ENCODE data around the gene ADH5. TPM values are rescaled to one million over a fixed set of nuclear protein-coding genes. Genes with fewer than 3 reads are reported as not detected.
"Not testable (repeated sequence)": the region's sequence is repeated elsewhere in the genome, so short reads cannot be mapped to it uniquely, and the experiment has no call there.

The ADH5 gene
- total and polyA plus RNA-seq, 4 experiments from 2014 or later: 75.6 to 171 (median 111) TPM

DNA sequence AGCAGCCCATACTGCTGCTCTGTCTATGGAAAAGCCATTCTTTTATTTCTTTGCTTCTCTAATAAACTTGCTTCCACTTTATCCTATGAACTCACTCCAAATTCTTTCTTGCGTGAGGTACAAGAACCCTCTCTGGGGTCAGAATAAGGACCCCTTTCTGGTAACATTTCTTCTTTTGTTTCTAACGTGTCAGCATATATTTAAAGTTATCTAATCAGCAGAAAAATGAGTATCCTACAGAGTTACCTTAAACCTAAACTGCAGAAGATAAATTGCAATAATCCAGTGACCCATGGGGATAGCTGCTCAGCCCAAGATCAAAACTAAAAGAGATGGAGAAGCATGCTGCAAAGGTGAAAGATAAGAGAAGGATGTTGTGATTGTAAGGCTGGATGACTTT, 4.0 kb downstream of the ADH5 start:
- H3K36me3 ChIP-seq (ENCODE audit: insufficient read depth, low read length): peaks cover 45% of the 10 kb centered on the region
- peaks cover 34 to 71% of the 10 kb centered on the region in 2 donors for H3K36me3 Mint-ChIP-seq
- no peak for DNase-seq
- ChIA-PET CTCF (ENCODE audit: partially characterized antibody) (interaction anchor here (5.5 kb wide), 1 partner anchor 90 kb away, joined by 40 read pairs; the partner anchor contains the start of gene METAP1), POLR2A (ENCODE audit: partially characterized antibody) (no interaction called here)
- H3K4me3 Mint-ChIP-seq: no peak overlapping the region
- peaks cover 20% of the 10 kb centered on the region for H3K4me1 ChIP-seq (ENCODE audit: insufficient read depth, low read length)
- H3K27me3 ChIP-seq (ENCODE audit: insufficient read depth, low read length): no peaks in the 10 kb centered on the region
- no peaks in the 10 kb centered on the region for H3K9me3 Mint-ChIP-seq
- no peak overlapping the region for H3K27ac ChIP-seq (ENCODE audit: low read depth, low read length)
- intact Hi-C loops (cut with micrococcal nuclease): no loop called here
- no peaks in the 10 kb centered on the region for H3K27me3 Mint-ChIP-seq
- H3K9me3 ChIP-seq (ENCODE audit: control insufficient read depth in 1 of 2, low read length in 2 of 2): no peaks in the 10 kb centered on the region
- peaks cover 27 to 54% (median 40%) of the 10 kb centered on the region in 4 donors for H3K4me1 Mint-ChIP-seq
- H3K4me3 ChIP-seq (ENCODE audit: low read length in 2 of 2): no peak overlapping the region
- peak overlapping the region in 3 of 7 donors; percentile 42 to 69 (median 46) for H3K27ac Mint-ChIP-seq

DNA sequence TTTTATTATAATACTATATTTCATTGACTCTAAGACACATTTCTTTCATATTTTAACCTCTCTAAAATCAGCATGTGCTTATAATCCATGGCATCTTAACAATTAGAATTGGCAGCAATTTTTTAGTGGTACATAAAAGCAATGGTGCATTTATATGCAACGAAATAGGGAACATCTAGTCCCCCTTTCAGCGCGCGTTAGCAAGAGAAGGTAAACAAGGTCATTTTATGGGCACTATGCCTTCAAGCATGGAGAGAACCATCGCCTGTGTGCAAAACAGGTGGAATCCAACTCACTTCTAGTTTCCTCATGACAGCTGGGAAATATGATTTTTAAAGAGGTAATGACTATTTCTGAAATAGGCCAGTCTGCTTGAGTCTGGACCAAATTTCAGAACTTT, 6.4 kb downstream of the ADH5 start:
- no peaks in the 10 kb centered on the region for H3K9me3 Mint-ChIP-seq
- POLR2A ChIA-PET (ENCODE audit: partially characterized antibody): no interaction called here
- peaks cover 9% of the 10 kb centered on the region for H3K4me1 ChIP-seq (ENCODE audit: insufficient read depth, low read length)
- H3K4me3 ChIP-seq (ENCODE audit: low read length in 2 of 2): no peak overlapping the region
- no peak for DNase-seq
- intact Hi-C loops (cut with micrococcal nuclease): no loop called here
- H3K9me3 ChIP-seq (ENCODE audit: control insufficient read depth in 1 of 2, low read length in 2 of 2): no peaks in the 10 kb centered on the region
- H3K27me3 ChIP-seq (ENCODE audit: insufficient read depth, low read length): no peaks in the 10 kb centered on the region
- H3K4me3 Mint-ChIP-seq: no peak overlapping the region
- peaks cover 22 to 37% (median 27%) of the 10 kb centered on the region in 4 donors for H3K4me1 Mint-ChIP-seq
- H3K27ac Mint-ChIP-seq: peak overlapping the region in 3 of 7 donors; percentile 8 to 57 (median 32)
- H3K36me3 ChIP-seq (ENCODE audit: insufficient read depth, low read length): peaks cover 57% of the 10 kb centered on the region
- H3K27ac ChIP-seq (ENCODE audit: low read depth, low read length): no peak overlapping the region
- CTCF ChIA-PET (ENCODE audit: partially characterized antibody): interaction anchor here (1.9 kb wide), 1 partner anchor 87 kb away, joined by 5 read pairs; the partner anchor contains the start of gene METAP1
- peaks cover 45 to 78% of the 10 kb centered on the region in 2 donors for H3K36me3 Mint-ChIP-seq
- H3K27me3 Mint-ChIP-seq: no peaks in the 10 kb centered on the region

DNA sequence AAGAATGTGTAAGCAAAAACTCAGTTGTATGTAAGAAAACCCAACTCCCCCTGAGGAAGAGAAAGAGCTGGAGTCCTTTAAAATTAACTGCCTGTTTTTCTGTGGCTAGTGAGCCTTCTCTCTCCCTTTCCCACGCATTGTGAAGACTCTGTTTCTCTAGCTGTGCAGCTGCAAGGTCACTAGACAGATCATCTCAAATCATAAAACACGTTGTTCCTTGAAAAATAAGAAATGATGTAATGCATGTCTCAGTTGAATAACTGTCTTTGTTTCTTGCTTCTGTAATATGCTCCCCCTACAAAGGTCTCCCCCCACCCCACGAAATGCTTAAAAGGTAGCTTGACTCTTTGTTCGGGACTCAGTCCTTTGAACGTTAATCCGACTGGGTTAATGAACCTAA, 7.7 kb downstream of the ADH5 start:
- H3K9me3 Mint-ChIP-seq; H3K27me3 ChIP-seq (ENCODE audit: insufficient read depth, low read length); H3K4me3 Mint-ChIP-seq; H3K9me3 ChIP-seq (ENCODE audit: control insufficient read depth in 1 of 2, low read length in 2 of 2); H3K27ac ChIP-seq (ENCODE audit: low read depth, low read length); H3K27me3 Mint-ChIP-seq; intact Hi-C loops (cut with micrococcal nuclease); H3K4me3 ChIP-seq (ENCODE audit: low read length in 2 of 2); DNase-seq; H3K4me1 ChIP-seq (ENCODE audit: insufficient read depth, low read length): not testable (repeated sequence)
- POLR2A ChIA-PET (ENCODE audit: partially characterized antibody): interaction anchor here (0.6 kb wide), 1 partner anchor 153 kb away, joined by 4 read pairs; no protein-coding TSS in a partner anchor
- CTCF ChIA-PET (ENCODE audit: partially characterized antibody): interaction anchor here (1.5 to 1.9 kb wide), 2 partner anchors 86 kb away, joined by 4 to 5 read pairs; partner anchors contain the start of gene METAP1
- peaks cover 51 to 85% of the 10 kb centered on the region in 2 donors for H3K36me3 Mint-ChIP-seq
- peaks cover 67% of the 10 kb centered on the region for H3K36me3 ChIP-seq (ENCODE audit: insufficient read depth, low read length)
- peak overlapping the region in 2 of 7 donors; percentile 24 to 33 for H3K27ac Mint-ChIP-seq
- H3K4me1 Mint-ChIP-seq: peaks cover 18 to 30% (median 19%) of the 10 kb centered on the region in 4 donors

DNA sequence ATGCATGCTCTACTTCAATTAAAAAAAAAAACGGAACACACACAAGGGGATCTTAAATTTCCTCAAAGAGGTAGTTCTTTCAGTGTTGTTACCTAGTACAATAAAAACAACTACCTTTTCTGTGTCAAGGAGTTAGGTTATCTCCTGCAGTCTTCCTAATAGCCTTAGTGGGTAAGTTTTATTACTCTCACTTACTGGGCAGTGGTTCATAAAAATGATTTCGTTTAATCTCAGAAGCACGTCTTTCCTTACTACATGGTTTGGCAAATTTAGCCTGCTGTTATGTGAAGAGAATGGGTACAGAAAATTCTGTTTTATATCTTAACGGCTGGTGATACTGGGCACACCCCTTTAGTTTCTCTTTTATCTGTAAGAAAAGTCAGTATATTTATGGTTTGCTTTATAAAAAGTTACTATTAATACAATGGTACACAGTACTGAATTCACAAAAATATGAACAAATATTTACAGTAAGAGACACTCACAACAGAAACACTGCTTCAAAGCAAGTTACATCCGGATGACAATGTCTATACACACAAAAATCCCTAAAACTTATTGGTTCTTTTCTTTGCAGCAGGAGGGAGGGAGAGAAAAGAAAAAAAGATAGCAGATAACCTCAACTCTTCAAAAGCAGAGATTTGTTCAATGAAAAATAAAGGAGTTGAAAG, 8.8 kb downstream of the ADH5 start:
- H3K9me3 ChIP-seq (ENCODE audit: control insufficient read depth in 1 of 2, low read length in 2 of 2): no peaks in the 10 kb centered on the region
- Mint-ChIP-seq H3K36me3 (peaks cover 46 to 83% of the 10 kb centered on the region in 2 donors), H3K4me3 (no peak overlapping the region), H3K27ac (peak overlapping the region in 1 of 7 donors; percentile 50), H3K9me3 (no peaks in the 10 kb centered on the region), H3K4me1 (peaks cover 9 to 20% (median 16%) of the 10 kb centered on the region in 4 donors), H3K27me3 (no peaks in the 10 kb centered on the region)
- CTCF ChIA-PET (ENCODE audit: partially characterized antibody): interaction anchor here (1.5 to 2.7 kb wide), 2 partner anchors 23 to 85 kb away, joined by 4 to 13 read pairs; partner anchors contain the start of gene METAP1
- DNase-seq: no peak
- intact Hi-C loops (cut with micrococcal nuclease): no loop called here
- no peaks in the 10 kb centered on the region for H3K27me3 ChIP-seq (ENCODE audit: insufficient read depth, low read length)
- POLR2A ChIA-PET (ENCODE audit: partially characterized antibody): interaction anchor here (2.0 kb wide), 1 partner anchor 9 kb away, joined by 9 read pairs; the partner anchor contains the start of gene ADH5
- H3K4me1 ChIP-seq (ENCODE audit: insufficient read depth, low read length): no peaks in the 10 kb centered on the region
- H3K36me3 ChIP-seq (ENCODE audit: insufficient read depth, low read length): peaks cover 65% of the 10 kb centered on the region
- H3K4me3 ChIP-seq (ENCODE audit: low read length in 2 of 2): no peak overlapping the region
- no peak overlapping the region for H3K27ac ChIP-seq (ENCODE audit: low read depth, low read length)

DNA sequence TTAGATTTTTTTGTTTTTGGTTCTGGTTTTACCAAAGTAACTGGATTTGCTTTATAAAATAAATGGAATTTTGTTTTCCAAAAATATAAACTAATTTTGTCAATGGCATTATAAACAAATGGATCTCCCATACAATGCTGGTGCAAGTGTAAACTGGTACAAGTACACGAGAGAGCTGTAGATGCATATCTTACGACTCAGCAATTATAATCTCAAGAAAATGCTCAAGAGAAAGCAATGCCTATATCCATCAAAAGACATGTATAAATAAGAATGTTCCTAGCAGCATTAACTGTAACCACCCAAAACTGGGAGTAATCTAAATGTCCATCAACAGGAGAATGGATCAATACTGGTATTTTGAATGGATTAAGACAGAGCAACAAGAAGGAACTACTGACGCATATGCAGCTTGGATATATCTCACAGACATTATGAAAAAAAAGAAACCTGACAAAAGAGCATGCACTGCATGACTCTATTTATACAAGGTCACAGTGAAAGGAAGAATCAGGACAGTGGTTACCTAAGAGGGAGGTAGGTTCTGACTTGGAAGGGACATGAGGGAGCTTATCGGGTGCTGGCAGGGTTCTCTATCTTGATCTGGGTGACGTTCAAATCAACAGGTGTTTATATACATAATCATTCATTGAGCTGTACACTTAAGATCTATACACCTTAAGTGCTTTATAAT, 9.5 kb downstream of the ADH5 start:
- intact Hi-C loops (cut with micrococcal nuclease): no loop called here
- Mint-ChIP-seq H3K27ac (peak overlapping the region in 1 of 7 donors; percentile 72), H3K4me1 (peaks cover 5 to 18% (median 14%) of the 10 kb centered on the region in 4 donors), H3K4me3 (no peak overlapping the region), H3K9me3 (no peaks in the 10 kb centered on the region), H3K36me3 (peaks cover 43 to 81% of the 10 kb centered on the region in 2 donors), H3K27me3 (no peaks in the 10 kb centered on the region)
- ChIA-PET CTCF (ENCODE audit: partially characterized antibody) (interaction anchor here (1.5 to 2.7 kb wide), 2 partner anchors 22 to 84 kb away, joined by 4 to 13 read pairs; partner anchors contain the start of gene METAP1), POLR2A (ENCODE audit: partially characterized antibody) (interaction anchor here (2.0 kb wide), 1 partner anchor 10 kb away, joined by 9 read pairs; the partner anchor contains the start of gene ADH5)
- peaks cover 59% of the 10 kb centered on the region for H3K36me3 ChIP-seq (ENCODE audit: insufficient read depth, low read length)
- DNase-seq: no peak
- H3K4me1 ChIP-seq (ENCODE audit: insufficient read depth, low read length): no peaks in the 10 kb centered on the region
- H3K4me3 ChIP-seq (ENCODE audit: low read length in 2 of 2): no peak overlapping the region
- H3K9me3 ChIP-seq (ENCODE audit: control insufficient read depth in 1 of 2, low read length in 2 of 2): no peaks in the 10 kb centered on the region
- H3K27ac ChIP-seq (ENCODE audit: low read depth, low read length): no peak overlapping the region
- H3K27me3 ChIP-seq (ENCODE audit: insufficient read depth, low read length): no peaks in the 10 kb centered on the region

DNA sequence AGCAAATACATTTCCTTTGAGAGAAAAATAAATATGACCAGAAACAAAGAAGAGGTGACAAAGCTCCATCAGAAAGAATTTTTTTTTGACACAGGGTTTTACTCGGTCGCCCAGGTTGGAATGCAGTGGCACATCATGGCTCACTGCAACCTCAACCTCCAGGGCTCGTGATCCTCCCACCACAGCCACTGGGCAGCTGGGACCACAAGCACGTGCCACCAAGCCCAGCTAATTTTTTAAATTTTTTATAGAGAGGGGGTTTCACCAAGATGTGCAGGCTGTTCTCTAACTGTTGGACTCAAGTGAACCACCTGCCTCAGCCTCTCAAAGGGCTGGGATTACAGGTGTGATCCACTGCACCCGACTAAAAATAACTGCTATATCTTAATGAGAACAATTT, 10.3 kb downstream of the ADH5 start:
- ChIA-PET POLR2A (ENCODE audit: partially characterized antibody) (interaction anchor here (2.0 kb wide), 1 partner anchor 10 kb away, joined by 9 read pairs; the partner anchor contains the start of gene ADH5), CTCF (ENCODE audit: partially characterized antibody) (interaction anchor here (1.0 to 2.7 kb wide), 2 partner anchors 21 to 83 kb away, joined by 4 to 13 read pairs; partner anchors contain the start of gene METAP1)

DNA sequence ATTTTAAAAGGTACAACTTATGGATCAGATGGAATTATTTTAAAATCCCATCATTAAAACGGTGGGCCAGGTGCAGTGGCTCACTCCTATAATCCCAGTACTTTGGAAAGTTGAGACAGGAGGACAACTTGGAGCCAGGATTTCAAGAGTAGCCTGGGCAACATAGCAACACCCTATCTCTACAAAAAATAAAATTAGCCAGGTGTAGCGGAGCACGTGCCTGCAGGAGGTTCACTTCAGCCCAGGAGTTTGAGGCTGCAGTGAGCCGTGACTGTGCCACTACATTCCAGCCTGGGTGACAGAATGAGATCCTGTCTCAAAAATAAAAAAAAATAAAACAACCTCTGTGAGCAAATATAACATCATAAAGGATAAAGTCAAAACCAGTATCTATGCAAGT, 11.4 kb downstream of the ADH5 start:
- no peaks in the 10 kb centered on the region for H3K27me3 Mint-ChIP-seq
- no peak overlapping the region for H3K4me3 Mint-ChIP-seq
- peaks cover 53 to 83% of the 10 kb centered on the region in 2 donors for H3K36me3 Mint-ChIP-seq
- peaks cover 5 to 12% (median 11%) of the 10 kb centered on the region in 4 donors for H3K4me1 Mint-ChIP-seq
- Histone ChIP-seq H3K27ac (ENCODE audit: low read depth, low read length) (no peak overlapping the region), H3K4me1 (ENCODE audit: insufficient read depth, low read length) (no peaks in the 10 kb centered on the region), H3K36me3 (ENCODE audit: insufficient read depth, low read length) (peaks cover 60% of the 10 kb centered on the region), H3K27me3 (ENCODE audit: insufficient read depth, low read length) (no peaks in the 10 kb centered on the region), H3K9me3 (ENCODE audit: control insufficient read depth in 1 of 2, low read length in 2 of 2) (no peaks in the 10 kb centered on the region), H3K4me3 (ENCODE audit: low read length in 2 of 2) (no peak overlapping the region)
- H3K9me3 Mint-ChIP-seq: no peaks in the 10 kb centered on the region
- no peak overlapping the region for H3K27ac Mint-ChIP-seq
- ChIA-PET CTCF (ENCODE audit: partially characterized antibody) (interaction anchor here (2.7 kb wide), 1 partner anchor 20 kb away, joined by 13 read pairs; no protein-coding TSS in a partner anchor), POLR2A (ENCODE audit: partially characterized antibody) (interaction anchor here (1.0 kb wide), 1 partner anchor 12 kb away, joined by 3 read pairs; the partner anchor contains the start of gene ADH5)
- no peak for DNase-seq
- intact Hi-C loops (cut with micrococcal nuclease): no loop called here

More for the DNA sequence above, 10.3 kb downstream of the ADH5 start:
- Histone ChIP-seq H3K4me1 (ENCODE audit: insufficient read depth, low read length) (no peaks in the 10 kb centered on the region), H3K4me3 (ENCODE audit: low read length in 2 of 2) (no peak overlapping the region), H3K27ac (ENCODE audit: low read depth, low read length) (no peak overlapping the region), H3K36me3 (ENCODE audit: insufficient read depth, low read length) (peaks cover 59% of the 10 kb centered on the region), H3K27me3 (ENCODE audit: insufficient read depth, low read length) (no peaks in the 10 kb centered on the region), H3K9me3 (ENCODE audit: control insufficient read depth in 1 of 2, low read length in 2 of 2) (no peaks in the 10 kb centered on the region)
- Mint-ChIP-seq H3K27me3 (no peaks in the 10 kb centered on the region), H3K4me3 (no peak overlapping the region), H3K9me3 (no peaks in the 10 kb centered on the region), H3K36me3 (peaks cover 47 to 82% of the 10 kb centered on the region in 2 donors), H3K4me1 (peaks cover 5 to 14% (median 12%) of the 10 kb centered on the region in 4 donors), H3K27ac (no peak overlapping the region)
- DNase-seq: no peak
- intact Hi-C loops (cut with micrococcal nuclease): no loop called here

All from CD4-positive, alpha-beta memory T cell (primary cell).